ENCODE measurements around the gene PPM1L.

DNA sequence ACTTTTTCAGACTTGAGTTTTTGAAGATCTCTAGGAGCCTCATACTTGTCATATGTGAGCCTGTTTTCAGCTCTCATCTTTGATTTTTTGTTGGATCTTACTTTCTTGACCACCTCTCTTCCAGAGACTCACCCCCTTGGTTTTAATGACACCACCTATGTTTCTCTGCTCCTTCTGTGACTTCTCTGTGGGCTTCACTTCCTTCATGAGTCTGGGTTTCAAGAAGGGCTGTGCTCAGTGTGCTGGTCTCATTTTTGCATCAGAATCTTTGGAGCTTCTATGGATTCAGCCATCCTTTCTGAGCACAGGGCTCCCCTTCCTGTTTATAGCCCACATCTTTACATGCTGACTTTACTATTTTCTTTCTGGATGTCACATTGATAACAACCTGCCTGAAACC, 17.7 kb downstream of the PPM1L start:
- TF ChIP-seq, protein P1, sequence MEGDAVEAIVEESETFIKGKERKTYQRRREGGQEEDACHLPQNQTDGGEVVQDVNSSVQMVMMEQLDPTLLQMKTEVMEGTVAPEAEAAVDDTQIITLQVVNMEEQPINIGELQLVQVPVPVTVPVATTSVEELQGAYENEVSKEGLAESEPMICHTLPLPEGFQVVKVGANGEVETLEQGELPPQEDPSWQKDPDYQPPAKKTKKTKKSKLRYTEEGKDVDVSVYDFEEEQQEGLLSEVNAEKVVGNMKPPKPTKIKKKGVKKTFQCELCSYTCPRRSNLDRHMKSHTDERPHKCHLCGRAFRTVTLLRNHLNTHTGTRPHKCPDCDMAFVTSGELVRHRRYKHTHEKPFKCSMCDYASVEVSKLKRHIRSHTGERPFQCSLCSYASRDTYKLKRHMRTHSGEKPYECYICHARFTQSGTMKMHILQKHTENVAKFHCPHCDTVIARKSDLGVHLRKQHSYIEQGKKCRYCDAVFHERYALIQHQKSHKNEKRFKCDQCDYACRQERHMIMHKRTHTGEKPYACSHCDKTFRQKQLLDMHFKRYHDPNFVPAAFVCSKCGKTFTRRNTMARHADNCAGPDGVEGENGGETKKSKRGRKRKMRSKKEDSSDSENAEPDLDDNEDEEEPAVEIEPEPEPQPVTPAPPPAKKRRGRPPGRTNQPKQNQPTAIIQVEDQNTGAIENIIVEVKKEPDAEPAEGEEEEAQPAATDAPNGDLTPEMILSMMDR (IDR thresholded peaks at IDR 0.05): no peak
- no peak for TF ChIP-seq POLR2A (IDR thresholded peaks at IDR 0.05)
